ENCODE data around the gene WASF3.

The WASF3 gene

GRCh38 chr13:26589754-26590153, 32.3 kb downstream of the WASF3 start:
- DNase-seq (ENCODE audit: low spot score), result no peak

- no peak for DNase-seq (ENCODE audit: low spot score)
These were observed 32.9 kb downstream of the WASF3 start for GRCh38 chr13:26590379-26590778.

GRCh38 chr13:26590951-26591350, 33.5 kb downstream of the WASF3 start:
- DNase-seq (ENCODE audit: low spot score), result no peak

- DNase-seq (ENCODE audit: low spot score), result no peak
These were observed 34.2 kb downstream of the WASF3 start for GRCh38 chr13:26591672-26592071.

GRCh38 chr13:26593661-26594060, 36.2 kb downstream of the WASF3 start:
- DNase-seq (ENCODE audit: low spot score), result no peak

GRCh38 chr13:26594363-26594762, 36.9 kb downstream of the WASF3 start:
- no peak for DNase-seq (ENCODE audit: low spot score)

- DNase-seq (ENCODE audit: low spot score), result no peak
These were observed 39.0 kb downstream of the WASF3 start for GRCh38 chr13:26596458-26596857.

- no peak for DNase-seq (ENCODE audit: low spot score)
These were observed 41.9 kb downstream of the WASF3 start for GRCh38 chr13:26599403-26599802.

GRCh38 chr13:26599860-26600259, 42.4 kb downstream of the WASF3 start:
- no peak for DNase-seq (ENCODE audit: low spot score)

- peak; percentile 40 for DNase-seq (ENCODE audit: low spot score)
These were observed 42.9 kb downstream of the WASF3 start for GRCh38 chr13:26600343-26600742.

- peak; percentile 71 for DNase-seq (ENCODE audit: low spot score)
These were observed 44.2 kb downstream of the WASF3 start for GRCh38 chr13:26601669-26602068.

GRCh38 chr13:26602783-26603182, 45.3 kb downstream of the WASF3 start:
- no peak for DNase-seq (ENCODE audit: low spot score)

- DNase-seq (ENCODE audit: low spot score), result no peak
These were observed 47.5 kb downstream of the WASF3 start for GRCh38 chr13:26604784-26605545.

- no peak for DNase-seq (ENCODE audit: low spot score)
These were observed 48.4 kb downstream of the WASF3 start for GRCh38 chr13:26605845-26606244.

- DNase-seq (ENCODE audit: low spot score), result no peak
These were observed 49.1 kb downstream of the WASF3 start for GRCh38 chr13:26606631-26607030.

GRCh38 chr13:26614721-26615120, 57.2 kb downstream of the WASF3 start:
- DNase-seq (ENCODE audit: low spot score), result no peak

- DNase-seq (ENCODE audit: low spot score), result peak; percentile 50
These were observed 58.6 kb downstream of the WASF3 start for GRCh38 chr13:26616126-26616525.

GRCh38 chr13:26618726-26619125, 61.2 kb downstream of the WASF3 start:
- DNase-seq (ENCODE audit: low spot score), result no peak

- peak; percentile 76 for DNase-seq (ENCODE audit: low spot score)
These were observed 61.9 kb downstream of the WASF3 start for GRCh38 chr13:26619358-26619757.

GRCh38 chr13:26621731-26622401, 64.4 kb downstream of the WASF3 start:
- DNase-seq (ENCODE audit: low spot score), result no peak

GRCh38 chr13:26623125-26623524, 65.6 kb downstream of the WASF3 start:
- no peak for DNase-seq (ENCODE audit: low spot score)

- no peak for DNase-seq (ENCODE audit: low spot score)
These were observed 67.1 kb downstream of the WASF3 start for GRCh38 chr13:26624572-26624971.

GRCh38 chr13:26626271-26626670, 68.8 kb downstream of the WASF3 start:
- DNase-seq (ENCODE audit: low spot score), result no peak

GRCh38 chr13:26628706-26629105, 71.2 kb downstream of the WASF3 start:
- DNase-seq (ENCODE audit: low spot score), result peak; percentile 54

Measured in AG08395 (cell line).